HG03280 (cell line): ENCODE data around the gene ARHGAP8.

Source experiments
- ATAC-seq: cut with Tn5 transposase; IDR thresholded peaks from one replicate; pipeline ENCODE4 v1.9.1; 2021; ENCODE audit warnings: mild to moderate bottlenecking, moderate library complexity; ENCODE audit not compliant: unreplicated experiment

ARHGAP8 gene

GRCh38 chr22:44761025-44761424 lies 8.7 kb downstream of the ARHGAP8 start:
- no peak for ATAC-seq

DNA sequence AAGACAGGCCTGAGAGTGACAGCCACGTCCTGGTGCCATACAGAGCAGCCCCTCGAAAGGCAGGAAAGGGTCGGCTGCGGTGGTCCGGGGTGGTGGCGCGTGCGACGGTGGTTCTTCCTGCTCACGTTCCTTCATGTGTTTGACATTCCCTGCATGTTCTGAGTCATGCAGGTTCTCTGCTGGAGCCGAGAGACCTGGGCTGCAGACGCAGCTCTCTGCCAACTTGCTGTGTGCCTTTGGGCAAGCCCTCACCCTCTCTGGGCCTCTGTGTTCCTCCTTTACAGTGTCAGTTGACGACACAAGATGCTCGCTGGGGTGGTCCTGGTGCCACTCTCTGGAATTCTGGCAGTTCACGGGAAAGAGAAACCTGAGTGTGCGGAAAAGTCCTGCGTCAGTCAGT lies 12.0 kb downstream of the ARHGAP8 start:
- no peak for ATAC-seq

DNA sequence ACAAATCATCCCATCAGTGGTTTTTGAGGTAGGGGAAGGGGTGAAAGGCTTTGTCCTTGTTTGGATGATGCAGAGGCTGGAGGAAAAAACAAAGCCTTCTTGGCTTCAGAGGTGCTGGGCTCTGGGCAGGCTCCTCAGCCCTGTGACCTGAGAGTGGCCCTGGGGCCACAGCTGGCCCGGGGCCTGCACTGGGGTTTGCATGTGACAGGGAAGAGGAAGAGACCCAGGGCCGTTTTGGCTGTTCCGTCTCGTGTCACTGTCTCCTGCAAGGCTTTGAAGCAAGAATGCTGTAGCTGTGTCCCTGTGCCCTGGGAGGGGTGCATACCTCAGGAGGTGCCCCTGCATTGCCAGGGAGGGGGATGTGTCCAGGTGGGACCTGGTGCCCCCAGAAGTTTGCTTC lies 12.6 kb downstream of the ARHGAP8 start:
- no peak for ATAC-seq

GRCh38 chr22:44765571-44766285 lies 13.4 kb downstream of the ARHGAP8 start:
- no peak for ATAC-seq

DNA sequence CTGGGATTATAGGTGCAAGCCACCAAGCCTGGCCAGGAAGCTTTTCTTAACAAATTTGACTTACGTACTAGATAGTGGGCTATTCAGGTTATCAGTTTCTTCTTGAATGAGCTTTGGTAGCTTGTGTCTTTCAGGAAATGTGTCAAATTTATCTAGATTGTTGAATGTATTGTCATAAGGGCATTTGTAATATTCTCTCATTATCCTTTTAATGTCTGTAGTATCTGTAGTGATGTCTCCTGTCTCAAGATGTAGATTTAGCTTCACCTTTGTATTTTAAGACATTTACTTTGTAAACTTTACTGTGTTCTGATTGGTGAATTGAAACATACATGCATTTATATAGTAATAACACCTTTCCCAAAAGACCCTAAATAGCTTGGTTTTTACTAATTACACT lies 20.7 kb downstream of the ARHGAP8 start:
- no peak for ATAC-seq

GRCh38 chr22:44775862-44776261 lies 23.5 kb downstream of the ARHGAP8 start:
- ATAC-seq, result no peak

DNA sequence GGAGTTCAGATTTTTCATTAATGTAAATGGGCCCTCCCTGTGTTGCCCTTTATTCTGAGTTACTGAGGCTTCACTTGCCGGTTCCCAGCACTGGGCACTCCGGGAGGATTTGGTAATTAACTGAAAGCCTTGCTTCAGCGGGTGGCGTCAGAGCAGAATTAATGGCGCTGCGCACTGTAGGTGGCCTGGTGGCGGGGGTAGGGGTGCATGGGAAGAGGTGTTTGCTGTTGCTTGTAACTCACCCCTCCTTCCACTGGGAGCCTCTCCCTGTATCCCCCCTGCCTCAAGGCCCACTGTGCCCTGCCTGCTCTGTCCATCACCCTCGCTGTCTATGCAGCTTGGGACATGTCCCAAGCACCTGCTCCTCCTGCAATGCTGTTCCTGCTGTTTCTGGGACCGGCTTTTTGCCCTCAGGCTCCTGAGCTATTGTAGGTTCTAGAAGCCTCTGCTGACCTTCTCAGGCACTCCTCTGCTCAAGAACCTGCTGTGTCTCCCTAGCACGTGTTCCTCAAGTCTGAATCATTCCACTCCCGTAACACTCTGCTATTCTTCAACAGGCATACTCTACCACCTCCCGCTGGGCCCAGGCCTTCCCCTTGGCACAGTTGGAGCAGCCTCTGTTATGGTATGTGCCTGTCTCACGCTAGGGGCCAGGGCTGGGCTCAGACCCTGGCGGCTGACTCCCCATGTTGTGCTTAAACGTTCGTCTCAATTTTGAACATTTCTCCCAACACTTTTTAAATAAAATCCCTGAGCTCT lies 24.4 kb downstream of the ARHGAP8 start:
- no peak for ATAC-seq

- ATAC-seq, result no peak
Measured at GRCh38 chr22:44777364-44777755, 25.0 kb downstream of the ARHGAP8 start.

- no peak for ATAC-seq
Measured at GRCh38 chr22:44780876-44781449, 28.6 kb downstream of the ARHGAP8 start.

DNA sequence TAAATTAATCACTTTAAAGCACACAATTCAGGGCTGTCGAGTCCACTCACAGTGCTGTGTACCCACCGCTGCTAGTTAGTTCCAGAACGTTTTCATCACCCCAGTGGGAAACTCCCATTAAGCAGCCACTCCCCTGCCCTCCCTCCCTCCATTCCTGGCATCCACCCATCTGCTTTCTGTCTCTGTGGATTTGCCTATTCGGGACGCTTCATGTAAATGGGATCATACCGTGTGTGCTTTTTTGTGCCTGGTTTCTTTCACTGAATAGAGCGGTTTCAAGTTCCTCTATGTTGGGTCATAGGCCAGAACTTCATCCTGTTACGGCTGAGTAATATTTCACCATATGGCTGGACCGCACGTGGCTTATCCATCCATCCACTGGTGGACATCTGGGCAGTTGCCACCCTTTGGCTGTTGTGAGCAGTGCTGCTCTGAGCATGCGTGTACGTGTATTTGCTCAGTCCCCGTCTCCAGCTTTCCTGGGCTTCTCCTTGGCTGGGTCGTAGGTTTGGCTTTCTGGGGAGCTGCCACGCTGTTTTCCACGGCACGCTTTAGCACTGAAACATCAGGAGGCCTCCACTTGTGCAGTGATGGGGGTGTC lies 30.1 kb downstream of the ARHGAP8 start:
- no peak for ATAC-seq

DNA sequence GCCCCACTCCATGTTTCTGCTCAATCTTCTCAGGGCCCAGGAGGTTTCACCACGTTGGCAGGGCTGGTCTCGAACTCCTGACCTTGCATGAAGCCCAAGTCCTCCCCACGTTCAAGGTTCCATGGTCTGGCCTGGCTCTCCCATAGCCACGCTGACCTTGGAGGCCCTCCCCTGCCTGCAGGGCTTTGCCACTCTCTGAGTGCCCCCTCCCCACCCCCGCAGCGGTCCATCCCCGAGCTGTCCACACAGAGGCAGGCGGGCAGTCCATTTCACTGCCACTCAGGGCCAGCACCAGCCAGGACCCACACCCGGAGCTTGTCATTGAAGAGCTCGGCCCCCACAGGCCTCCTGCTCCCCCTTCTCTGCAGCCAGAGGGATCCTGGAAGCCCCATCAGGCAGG lies 30.7 kb downstream of the ARHGAP8 start:
- ATAC-seq, result no peak

DNA sequence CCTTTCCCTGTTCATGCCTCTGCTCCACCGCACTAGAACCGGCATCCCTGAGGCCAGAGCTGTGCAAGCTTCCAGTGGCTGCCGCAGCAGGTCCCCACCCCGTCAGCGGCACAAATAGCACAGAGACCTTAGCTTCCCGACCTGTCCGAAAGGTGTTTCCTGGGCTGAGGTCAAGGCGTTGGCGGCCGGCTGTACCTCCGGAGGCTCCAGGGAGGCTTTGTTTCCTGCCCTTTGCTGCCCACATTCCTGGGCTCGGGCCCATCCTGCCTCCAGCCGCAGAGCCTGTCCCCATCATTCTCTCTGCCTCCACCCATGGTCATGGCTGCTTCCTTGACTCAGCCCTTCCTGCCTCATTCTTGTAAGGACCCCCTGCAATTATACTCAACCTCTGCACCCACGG lies 31.2 kb downstream of the ARHGAP8 start:
- ATAC-seq, result no peak

GRCh38 chr22:44786136-44786535 lies 33.8 kb downstream of the ARHGAP8 start:
- no peak for ATAC-seq

DNA sequence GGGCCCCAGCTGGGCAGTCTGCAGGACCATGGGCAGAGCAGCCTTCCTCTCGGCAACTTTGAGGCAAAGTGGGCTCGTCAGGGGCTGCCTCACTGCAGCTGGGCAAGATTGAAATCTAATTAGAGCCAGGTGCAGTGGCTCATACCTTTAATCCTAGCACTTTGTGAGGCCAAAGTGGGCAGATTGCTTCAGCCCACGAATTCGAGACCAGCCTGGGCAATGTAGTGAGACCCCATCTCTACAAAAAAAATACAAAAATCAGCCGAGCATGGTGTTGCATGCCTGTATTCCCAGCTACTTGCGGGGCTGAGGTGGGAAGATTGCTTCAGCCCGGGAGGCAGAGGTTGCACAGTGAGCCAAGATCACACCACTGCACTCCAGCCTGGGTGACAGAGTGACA lies 34.2 kb downstream of the ARHGAP8 start:
- no peak for ATAC-seq

GRCh38 chr22:44787832-44788231 lies 35.5 kb downstream of the ARHGAP8 start:
- ATAC-seq, result no peak

DNA sequence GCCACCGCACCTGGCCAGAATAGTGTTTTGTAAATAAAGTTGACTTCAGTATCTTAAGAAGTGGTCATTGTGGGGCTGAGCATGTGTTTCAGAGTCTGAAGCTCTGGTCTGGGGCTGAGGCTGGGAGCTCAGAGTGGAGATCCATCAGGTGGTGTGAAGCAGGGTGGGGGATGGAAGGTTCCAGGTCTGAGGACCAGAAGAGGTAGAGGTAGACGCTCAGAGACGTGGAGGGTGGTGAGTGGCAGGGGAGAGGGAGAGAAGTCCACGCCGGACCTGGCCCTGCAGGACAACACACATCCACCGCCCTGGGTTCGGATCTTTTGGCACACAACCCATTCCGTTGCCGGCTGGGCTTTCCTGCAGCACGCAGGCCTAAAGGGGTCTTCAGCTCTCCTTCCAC lies 40.7 kb downstream of the ARHGAP8 start:
- ATAC-seq, result no peak

DNA sequence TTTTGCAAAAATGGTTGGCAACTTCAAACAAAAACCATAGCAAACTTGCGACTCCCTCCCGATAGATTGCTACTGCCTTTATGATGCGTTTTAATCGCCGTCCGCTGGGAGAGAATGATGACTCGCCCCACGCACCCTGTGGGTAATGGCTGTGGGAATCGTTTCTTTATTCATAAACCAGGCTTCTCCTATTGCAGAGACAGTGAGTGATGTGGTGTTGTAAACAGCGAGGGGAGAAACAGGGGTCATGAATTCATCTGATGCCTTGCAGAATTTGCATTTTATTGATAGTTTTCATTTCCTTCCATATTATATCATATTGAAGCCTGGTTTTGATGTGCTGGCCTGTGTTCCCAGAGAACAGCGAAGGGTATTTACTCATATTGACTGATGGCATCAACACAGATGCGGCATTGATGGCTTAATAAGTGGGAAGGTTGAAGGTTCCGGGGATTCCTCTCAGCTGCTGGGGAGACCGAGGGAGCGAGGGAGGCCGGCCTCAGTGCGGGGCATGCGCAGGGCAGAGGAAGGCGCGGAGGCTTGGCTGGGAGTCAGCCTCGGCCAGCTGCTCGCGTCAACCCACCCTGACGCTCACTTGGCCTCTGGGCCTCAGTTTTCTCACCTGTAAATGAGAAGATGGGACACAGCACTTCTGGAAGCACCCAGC lies 41.3 kb downstream of the ARHGAP8 start:
- no peak for ATAC-seq

DNA sequence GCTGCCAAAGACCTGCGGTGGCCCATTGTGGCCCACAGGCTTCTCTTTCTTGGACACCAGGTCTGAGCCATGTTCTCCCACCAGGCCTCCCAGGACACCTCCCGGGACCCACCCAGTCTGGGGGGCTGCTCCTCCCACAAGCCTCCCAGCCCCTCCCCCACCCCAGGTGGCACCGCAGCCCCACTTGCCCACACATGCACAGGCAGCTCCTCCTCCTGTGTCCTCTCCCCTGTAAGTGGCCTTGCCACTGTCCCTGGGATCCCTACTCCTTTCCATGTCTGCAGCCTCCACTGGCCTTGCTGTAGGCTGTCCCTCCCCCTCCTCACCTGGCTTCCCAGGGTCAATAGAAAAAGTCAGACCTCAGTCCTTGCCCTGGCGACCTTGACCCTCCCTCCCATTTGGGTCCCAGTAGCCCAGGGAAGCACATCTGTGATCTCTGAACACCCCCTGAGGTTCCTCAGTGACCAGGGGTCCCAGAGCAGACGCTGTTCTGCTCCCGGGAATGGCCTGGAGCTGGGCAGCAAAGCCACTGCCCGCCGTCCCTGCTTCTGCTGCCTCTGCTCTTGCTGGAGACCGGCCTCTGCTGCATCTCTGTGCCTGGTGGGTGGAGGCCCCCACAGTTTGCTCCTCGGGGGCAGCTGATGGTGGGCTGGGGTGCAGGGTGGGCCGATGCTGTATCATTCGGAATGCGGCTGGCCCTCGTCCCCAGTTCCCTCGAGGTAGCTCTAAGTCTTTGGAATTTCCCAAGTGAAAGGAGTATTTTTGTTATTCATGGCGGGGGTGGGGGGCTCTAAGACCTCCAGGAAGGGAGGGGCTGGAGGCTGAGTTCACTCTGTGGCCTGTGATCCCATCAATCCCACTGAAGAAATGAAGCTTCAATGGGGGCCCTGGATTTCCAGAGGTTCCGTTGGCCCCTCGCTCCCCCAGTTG lies 43.6 kb downstream of the ARHGAP8 start:
- ATAC-seq, result no peak

- no peak for ATAC-seq
Measured at GRCh38 chr22:44797181-44797725, 44.9 kb downstream of the ARHGAP8 start.
